ENCODE measurements around the gene RBFA.
"Not testable (repeated sequence)": the region's sequence is repeated elsewhere in the genome, so short reads cannot be mapped to it uniquely, and the experiment has no call there.

Gene RBFA

GRCh38 chr18:80026363-80026762 is 7.9 kb upstream of the RBFA start:
- Histone ChIP-seq H3K4me3 (ENCODE audit: low read depth, low read length, poor library complexity, severe bottlenecking) (no peak overlapping the region), H3K9me3 (ENCODE audit: low read length) (peaks cover 35% of the 10 kb centered on the region), H3F3A (ENCODE audit: insufficient read depth, low read length) (no peaks in the 10 kb centered on the region), H3K4me1 (ENCODE audit: insufficient read depth, low read length, severe bottlenecking) (no peaks in the 10 kb centered on the region), H3K9me2 (ENCODE audit: low read depth, low read length) (no peaks in the 10 kb centered on the region), H3K27me3 (ENCODE audit: insufficient read depth, low read length) (no peaks in the 10 kb centered on the region), H4K20me1 (ENCODE audit: insufficient read depth, low read length) (no peaks in the 10 kb centered on the region), H3K27ac (ENCODE audit: low read depth, low read length, poor library complexity, severe bottlenecking) (no peak overlapping the region), H3K79me2 (ENCODE audit: insufficient read depth, low read length) (no peaks in the 10 kb centered on the region), H2AFZ (ENCODE audit: low read length) (no peak overlapping the region), H3K9ac (ENCODE audit: low read length) (no peak overlapping the region), H3K36me3 (ENCODE audit: insufficient read depth, low read length) (no peaks in the 10 kb centered on the region), H3K4me2 (ENCODE audit: low read length) (no peak overlapping the region)
- no peak for TF ChIP-seq CTCF (IDR thresholded peaks at IDR 0.05; ENCODE audit: low read length)
- TF ChIP-seq EZH2 (IDR thresholded peaks at IDR 0.05; ENCODE audit: borderline replicate concordance, low read length) = no peak

GRCh38 chr18:80027719-80028118 is 6.5 kb upstream of the RBFA start:
- H4K20me1 ChIP-seq (ENCODE audit: insufficient read depth, low read length); H3K4me1 ChIP-seq (ENCODE audit: insufficient read depth, low read length, severe bottlenecking); H3K4me2 ChIP-seq (ENCODE audit: low read length); H3K27ac ChIP-seq (ENCODE audit: low read depth, low read length, poor library complexity, severe bottlenecking); H3K36me3 ChIP-seq (ENCODE audit: insufficient read depth, low read length); H3K79me2 ChIP-seq (ENCODE audit: insufficient read depth, low read length); H3F3A ChIP-seq (ENCODE audit: insufficient read depth, low read length); H3K9me2 ChIP-seq (ENCODE audit: low read depth, low read length); H2AFZ ChIP-seq (ENCODE audit: low read length); H3K4me3 ChIP-seq (ENCODE audit: low read depth, low read length, poor library complexity, severe bottlenecking); H3K27me3 ChIP-seq (ENCODE audit: insufficient read depth, low read length); H3K9ac ChIP-seq (ENCODE audit: low read length): not testable (repeated sequence)
- peaks cover 22% of the 10 kb centered on the region for H3K9me3 ChIP-seq (ENCODE audit: low read length)

- Histone ChIP-seq H3K4me2 (ENCODE audit: low read length) (no peak overlapping the region), H2AFZ (ENCODE audit: low read length) (no peak overlapping the region), H3K27me3 (ENCODE audit: insufficient read depth, low read length) (no peaks in the 10 kb centered on the region), H3F3A (ENCODE audit: insufficient read depth, low read length) (no peaks in the 10 kb centered on the region), H4K20me1 (ENCODE audit: insufficient read depth, low read length) (no peaks in the 10 kb centered on the region), H3K27ac (ENCODE audit: low read depth, low read length, poor library complexity, severe bottlenecking) (no peak overlapping the region), H3K9me3 (ENCODE audit: low read length) (peaks cover 3% of the 10 kb centered on the region; the same call in 1 of the 2 replicates), H3K9me2 (ENCODE audit: low read depth, low read length) (no peaks in the 10 kb centered on the region), H3K36me3 (ENCODE audit: insufficient read depth, low read length) (no peaks in the 10 kb centered on the region), H3K4me1 (ENCODE audit: insufficient read depth, low read length, severe bottlenecking) (peaks cover 6% of the 10 kb centered on the region), H3K4me3 (ENCODE audit: low read depth, low read length, poor library complexity, severe bottlenecking) (no peak overlapping the region), H3K9ac (ENCODE audit: low read length) (no peak overlapping the region), H3K79me2 (ENCODE audit: insufficient read depth, low read length) (peaks cover 1% of the 10 kb centered on the region; the same call in 1 of the 2 replicates)
- TF ChIP-seq CTCF (IDR thresholded peaks at IDR 0.05; ENCODE audit: low read length) (no peak), EZH2 (IDR thresholded peaks at IDR 0.05; ENCODE audit: borderline replicate concordance, low read length) (no peak)
Measured at GRCh38 chr18:80029690-80030089, 4.5 kb upstream of the RBFA start.

Data from OCI-LY1 (cell line).